Memory B cell (primary cell): ENCODE results near the gene TMPRSS6.

ENCODE experiments used
- ATAC-seq: fragments of 150-1000 bp; cut with Tn5 transposase; 2 replicates; pipeline ENCODE4 v1.10.0; 2021; ENCODE audit warnings: low read depth, mild to moderate bottlenecking, moderate library complexity
- DNase-seq, 2 donors: peaks; one replicate each; pipeline ENCODE4 v3.0.0; 2022; ENCODE audit warnings: low spot score in 2 of 2
- H3K27ac Mint-ChIP-seq: one replicate; pipeline ENCODE4 v1.8.0; 2022; ENCODE audit warnings: mild to moderate bottlenecking, moderate library complexity, mixed read lengths
- H3K27me3 Mint-ChIP-seq: one replicate; pipeline ENCODE4 v1.8.0; 2022; ENCODE audit warnings: mixed read lengths
- H3K36me3 Mint-ChIP-seq: one replicate; pipeline ENCODE4 v1.8.0; 2022; ENCODE audit warnings: mild to moderate bottlenecking, mixed read lengths
- H3K4me1 Mint-ChIP-seq: one replicate; pipeline ENCODE4 v1.8.0; 2022; ENCODE audit warnings: mixed read lengths
- H3K4me3 Mint-ChIP-seq: one replicate; pipeline ENCODE4 v1.8.0; 2022; ENCODE audit warnings: mild to moderate bottlenecking, moderate library complexity, mixed read lengths
- H3K9me3 Mint-ChIP-seq: one replicate; pipeline ENCODE4 v1.8.0; 2022; ENCODE audit warnings: mixed read lengths

TMPRSS6 gene

DNA sequence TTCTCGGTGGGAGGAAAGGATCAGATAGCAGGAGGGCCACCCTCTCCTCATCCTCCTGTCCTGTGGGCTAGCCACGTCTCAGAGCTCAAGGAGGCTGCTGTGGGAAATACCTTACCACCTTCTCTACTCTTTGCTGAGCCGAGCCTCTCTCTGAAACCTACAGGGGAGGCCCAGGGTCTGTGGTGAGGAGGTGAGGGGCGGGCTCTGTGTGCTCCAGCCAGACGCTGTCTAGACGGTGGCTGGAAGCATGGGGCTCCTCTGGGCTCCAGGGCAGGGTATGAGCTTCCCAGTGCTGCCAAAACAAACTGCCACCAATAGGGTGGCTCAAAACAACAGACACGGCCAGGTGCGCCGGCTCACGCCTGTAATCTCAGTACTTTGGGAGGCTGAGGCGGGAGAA lies 5.5 kb upstream of the TMPRSS6 start:
- Mint-ChIP-seq H3K36me3 (no peaks in the 10 kb centered on the region), H3K27ac (no peak overlapping the region), H3K27me3 (peaks cover 5% of the 10 kb centered on the region), H3K9me3 (no peaks in the 10 kb centered on the region), H3K4me1 (peaks cover 1% of the 10 kb centered on the region), H3K4me3 (no peak overlapping the region)
- ATAC-seq (no peak), DNase-seq (no peak)

DNA sequence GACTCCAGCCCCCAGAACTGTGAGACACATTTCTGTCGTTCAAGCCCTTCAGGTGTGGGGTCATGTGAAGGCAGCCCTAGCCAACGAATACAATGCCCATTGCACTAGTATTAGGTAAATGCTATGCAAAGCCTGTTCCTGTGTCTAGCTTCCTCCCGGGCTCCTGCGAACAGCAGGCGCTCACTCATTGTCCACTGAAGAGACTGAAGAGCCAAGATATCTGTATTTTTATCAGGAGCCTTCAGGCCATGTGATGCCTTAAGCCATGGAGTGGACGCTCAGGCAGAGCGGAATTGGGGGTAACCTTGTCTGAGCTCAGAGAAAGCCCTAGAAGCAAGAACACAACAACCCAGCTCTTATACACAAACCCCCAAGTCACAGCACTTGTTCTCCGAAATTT lies 4.2 kb upstream of the TMPRSS6 start:
- H3K27me3 Mint-ChIP-seq = peaks cover 7% of the 10 kb centered on the region
- no peak overlapping the region for H3K27ac Mint-ChIP-seq
- H3K4me3 Mint-ChIP-seq = no peak overlapping the region

DNA sequence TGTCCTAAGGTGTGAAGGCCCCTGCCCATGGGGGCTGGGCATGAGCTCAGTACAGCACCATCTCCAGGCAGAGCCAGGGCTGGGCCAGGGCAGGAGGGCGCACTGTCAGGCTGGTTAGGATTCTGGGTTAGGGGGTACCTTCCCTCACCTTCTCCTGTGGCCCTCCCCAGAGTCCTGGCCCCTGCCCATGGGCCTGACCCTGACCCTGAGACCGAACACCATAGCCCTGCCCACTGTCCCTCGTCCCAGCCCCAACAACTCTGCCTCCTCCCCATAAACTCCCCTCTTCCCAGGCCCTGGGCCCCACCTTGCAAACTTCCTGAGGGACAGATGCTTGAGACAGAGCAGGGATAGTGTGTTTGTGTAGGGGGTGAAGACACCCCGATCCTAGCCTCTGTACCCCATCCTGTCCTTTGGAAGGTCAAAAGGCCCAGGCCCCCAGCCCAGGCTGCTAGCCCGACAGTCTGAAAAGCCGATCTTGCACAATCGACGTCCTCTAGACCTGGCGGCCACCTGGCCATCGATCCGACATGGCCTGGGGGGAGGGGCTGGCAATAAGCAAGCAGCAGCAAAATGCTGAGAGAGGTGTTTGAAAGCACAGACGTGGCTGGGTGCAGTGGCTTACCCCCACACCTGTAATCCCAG lies 2.7 kb upstream of the TMPRSS6 start:
- no peak overlapping the region for H3K4me3 Mint-ChIP-seq
- H3K27me3 Mint-ChIP-seq = peaks cover 11% of the 10 kb centered on the region
- DNase-seq = no peak
- no peak for ATAC-seq
- no peak overlapping the region for H3K27ac Mint-ChIP-seq
- H3K4me1 Mint-ChIP-seq = no peaks in the 10 kb centered on the region
- H3K36me3 Mint-ChIP-seq = no peaks in the 10 kb centered on the region
- H3K9me3 Mint-ChIP-seq = no peaks in the 10 kb centered on the region

More for the DNA sequence above, 4.2 kb upstream of the TMPRSS6 start:
- no peaks in the 10 kb centered on the region for H3K9me3 Mint-ChIP-seq
- ATAC-seq = no peak
- H3K36me3 Mint-ChIP-seq = no peaks in the 10 kb centered on the region
- no peaks in the 10 kb centered on the region for H3K4me1 Mint-ChIP-seq
- no peak for DNase-seq

DNA sequence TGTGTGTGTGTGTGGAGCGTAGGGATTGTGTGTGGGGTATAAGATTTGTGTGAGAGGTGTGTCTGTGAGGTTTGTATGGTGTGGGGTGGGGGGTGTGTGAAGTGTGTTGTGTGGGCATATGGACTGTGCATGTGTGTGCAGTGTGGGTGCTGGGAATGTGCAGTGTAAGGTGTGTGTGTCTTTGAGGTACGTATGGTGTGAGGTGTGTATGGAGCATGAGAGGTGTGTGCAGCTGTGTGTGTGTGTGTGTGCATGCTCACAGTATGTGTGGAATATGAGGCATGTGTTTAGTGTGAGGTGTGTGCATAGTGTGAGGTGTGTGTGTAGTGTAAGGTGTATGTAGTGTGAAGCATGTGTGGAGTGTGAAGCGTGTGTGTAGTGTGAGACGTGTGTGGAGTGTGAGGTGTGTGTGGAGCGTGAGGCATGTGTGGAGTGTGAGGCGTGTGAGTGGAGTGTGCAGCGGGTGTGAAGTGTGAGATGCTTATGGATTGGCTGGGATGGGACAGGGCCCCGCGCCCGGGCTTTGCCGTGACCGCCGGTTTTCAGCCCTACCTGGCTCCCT lies 1.7 kb upstream of the TMPRSS6 start:
- Mint-ChIP-seq H3K36me3 (no peaks in the 10 kb centered on the region), H3K4me3 (no peak overlapping the region), H3K9me3 (no peaks in the 10 kb centered on the region), H3K27me3 (peaks cover 11% of the 10 kb centered on the region), H3K4me1 (no peaks in the 10 kb centered on the region), H3K27ac (no peak overlapping the region)
- ATAC-seq (no peak), DNase-seq (no peak)

DNA sequence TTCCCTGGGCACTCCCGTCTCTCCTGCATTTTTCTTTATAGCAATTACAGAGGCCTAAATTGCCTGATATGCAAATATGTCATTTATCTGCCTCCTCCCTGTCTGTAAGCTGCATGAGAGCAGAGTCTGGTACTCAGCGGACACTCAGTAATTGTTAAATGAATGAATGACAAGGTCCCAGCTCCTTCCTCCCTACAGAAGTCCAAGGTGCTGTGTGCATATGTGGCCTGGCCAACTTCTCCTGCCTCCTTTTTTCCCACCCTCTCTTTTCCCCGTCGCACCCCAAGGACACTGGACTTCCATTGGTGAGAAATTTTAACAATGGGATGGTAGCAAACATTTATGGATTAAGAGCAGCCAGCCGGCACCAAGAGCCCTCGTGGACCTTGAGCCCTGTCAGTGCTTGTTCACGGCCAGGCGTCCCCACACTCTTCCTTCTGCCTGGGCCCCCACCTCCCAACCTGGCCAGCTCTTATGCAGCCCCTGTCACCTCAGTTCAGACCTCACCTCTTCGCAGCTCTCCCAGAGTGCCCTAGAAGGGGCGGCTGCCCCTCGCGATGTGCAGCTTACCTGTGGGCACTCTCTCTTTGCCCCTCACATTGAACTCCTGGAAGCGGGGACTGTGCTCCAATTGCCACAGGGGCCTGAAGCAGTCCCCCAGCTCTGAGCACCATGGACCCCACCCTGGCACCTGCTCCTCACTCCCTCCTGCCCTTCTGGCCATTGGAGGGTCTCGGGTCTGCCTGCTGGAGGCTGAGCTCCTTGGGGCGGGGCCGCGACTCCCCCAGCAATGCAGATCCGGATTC lies 1.5 kb downstream of the TMPRSS6 start:
- H3K27ac Mint-ChIP-seq = no peak overlapping the region
- no peaks in the 10 kb centered on the region for H3K9me3 Mint-ChIP-seq
- no peak overlapping the region for H3K4me3 Mint-ChIP-seq
- peaks cover 4% of the 10 kb centered on the region for H3K4me1 Mint-ChIP-seq
- ATAC-seq (no peak), DNase-seq (no peak)
- peaks cover 11% of the 10 kb centered on the region for H3K27me3 Mint-ChIP-seq
- no peaks in the 10 kb centered on the region for H3K36me3 Mint-ChIP-seq

DNA sequence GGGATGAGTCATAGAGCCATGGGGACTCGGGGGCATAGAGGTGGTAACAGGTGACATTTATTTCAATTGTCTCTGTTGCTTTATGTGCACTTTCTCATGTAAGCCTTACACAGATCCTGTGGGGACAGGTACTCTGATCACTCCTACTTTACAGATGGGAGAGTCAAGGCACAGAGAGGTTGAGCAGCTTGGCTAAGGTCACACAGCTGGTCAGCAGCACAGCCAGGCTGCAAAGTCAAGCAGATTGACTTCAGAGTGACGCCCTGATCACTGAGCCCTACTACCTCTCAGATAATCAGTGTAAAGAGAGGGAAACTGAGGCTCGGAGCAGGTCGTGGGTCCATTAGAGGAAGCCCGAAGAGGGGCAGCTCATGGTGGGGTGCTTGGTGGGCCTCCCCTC lies 3.5 kb downstream of the TMPRSS6 start:
- Mint-ChIP-seq H3K9me3 (no peaks in the 10 kb centered on the region), H3K4me1 (peaks cover 4% of the 10 kb centered on the region), H3K36me3 (no peaks in the 10 kb centered on the region), H3K27me3 (peaks cover 6% of the 10 kb centered on the region), H3K27ac (no peak overlapping the region), H3K4me3 (no peak overlapping the region)
- ATAC-seq (no peak), DNase-seq (no peak)

DNA sequence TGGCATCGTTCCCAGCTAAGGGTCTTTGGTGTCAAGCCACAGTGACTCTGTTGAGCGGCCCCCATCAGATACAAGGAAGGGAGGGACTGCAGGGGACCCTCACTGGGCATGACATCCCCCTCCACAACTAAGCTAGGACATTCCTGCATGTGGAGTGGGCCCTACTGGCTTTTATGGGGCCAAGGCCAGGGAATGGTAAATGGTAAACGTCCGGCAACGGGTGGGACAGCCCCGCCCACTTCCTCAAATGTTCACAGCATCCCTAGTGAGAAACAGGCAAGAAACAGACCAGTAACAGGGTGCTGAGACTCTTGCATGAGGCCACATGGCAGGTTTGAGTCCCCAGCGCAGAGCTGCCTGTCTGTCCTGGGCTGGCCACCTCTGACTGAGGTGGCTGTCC lies 4.4 kb downstream of the TMPRSS6 start:
- Mint-ChIP-seq H3K36me3 (no peaks in the 10 kb centered on the region), H3K27ac (no peak overlapping the region), H3K27me3 (peaks cover 7% of the 10 kb centered on the region), H3K9me3 (no peaks in the 10 kb centered on the region), H3K4me1 (peaks cover 4% of the 10 kb centered on the region), H3K4me3 (no peak overlapping the region)
- ATAC-seq (no peak), DNase-seq (no peak)

DNA sequence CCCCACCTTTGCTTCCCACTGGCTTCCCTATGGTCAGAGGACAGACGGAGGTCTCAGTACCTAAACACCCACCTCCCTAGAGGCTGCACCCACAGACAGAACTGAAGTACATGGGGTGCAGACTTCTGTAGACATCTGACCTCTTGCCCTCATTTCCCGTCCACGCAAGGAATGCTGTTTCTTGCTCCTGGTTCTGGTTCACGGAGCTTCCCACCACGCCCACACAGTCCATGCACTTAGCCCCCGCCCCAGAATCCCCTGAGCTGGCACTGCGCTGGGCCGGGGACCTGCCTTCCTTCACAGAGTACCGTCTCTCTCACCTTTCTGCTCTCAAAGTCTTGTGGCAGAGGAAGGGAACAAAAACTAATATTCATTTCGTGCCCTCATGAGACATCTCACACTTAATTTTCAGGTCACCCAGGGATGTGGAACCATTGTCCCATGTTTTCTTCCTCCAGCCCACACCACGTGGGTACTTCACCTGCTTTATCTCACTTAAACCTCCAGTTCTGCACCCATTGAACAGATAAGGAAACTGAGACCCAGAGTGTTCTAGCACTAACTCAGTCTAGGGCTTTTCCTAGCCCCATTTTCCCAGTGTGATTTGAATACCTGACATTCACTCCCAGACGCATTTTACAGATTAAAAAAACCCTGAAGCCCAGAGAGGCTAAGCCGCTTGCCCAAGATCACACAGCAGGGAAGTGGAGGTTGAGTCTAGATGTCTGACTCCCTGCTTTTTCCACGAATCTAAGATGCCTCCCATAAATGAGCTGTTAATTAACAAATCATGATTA lies 5.7 kb downstream of the TMPRSS6 start:
- Mint-ChIP-seq H3K4me1 (peaks cover 9% of the 10 kb centered on the region), H3K9me3 (no peaks in the 10 kb centered on the region), H3K27me3 (peaks cover 12% of the 10 kb centered on the region), H3K36me3 (no peaks in the 10 kb centered on the region), H3K27ac (no peak overlapping the region), H3K4me3 (no peak overlapping the region)
- ATAC-seq (no peak), DNase-seq (no peak)

DNA sequence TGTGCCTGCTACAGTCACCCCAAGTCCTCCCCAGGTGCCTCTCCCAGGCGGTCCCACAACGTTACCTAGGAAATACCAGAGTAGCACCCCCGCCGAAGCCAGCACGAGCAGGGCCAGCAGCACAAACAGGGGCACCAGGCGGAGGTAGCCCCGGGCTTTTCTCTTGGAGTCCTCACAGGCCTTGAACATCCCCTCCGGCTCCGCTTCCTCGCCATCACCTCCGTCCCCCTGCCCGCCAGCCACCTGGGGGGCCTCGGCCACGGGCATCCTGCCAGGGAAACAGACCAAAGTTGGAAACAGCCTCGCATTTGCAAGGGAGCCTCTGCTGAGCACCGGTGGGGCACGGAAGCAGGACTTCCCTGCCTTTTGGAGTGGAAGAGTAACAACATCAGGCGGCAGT lies 6.4 kb downstream of the TMPRSS6 start:
- H3K27ac Mint-ChIP-seq = no peak overlapping the region
- H3K36me3 Mint-ChIP-seq = no peaks in the 10 kb centered on the region
- peaks cover 13% of the 10 kb centered on the region for H3K27me3 Mint-ChIP-seq
- H3K4me3 Mint-ChIP-seq = no peak overlapping the region
- ATAC-seq = no peak
- H3K9me3 Mint-ChIP-seq = no peaks in the 10 kb centered on the region
- DNase-seq = no peak
- H3K4me1 Mint-ChIP-seq = peaks cover 11% of the 10 kb centered on the region

DNA sequence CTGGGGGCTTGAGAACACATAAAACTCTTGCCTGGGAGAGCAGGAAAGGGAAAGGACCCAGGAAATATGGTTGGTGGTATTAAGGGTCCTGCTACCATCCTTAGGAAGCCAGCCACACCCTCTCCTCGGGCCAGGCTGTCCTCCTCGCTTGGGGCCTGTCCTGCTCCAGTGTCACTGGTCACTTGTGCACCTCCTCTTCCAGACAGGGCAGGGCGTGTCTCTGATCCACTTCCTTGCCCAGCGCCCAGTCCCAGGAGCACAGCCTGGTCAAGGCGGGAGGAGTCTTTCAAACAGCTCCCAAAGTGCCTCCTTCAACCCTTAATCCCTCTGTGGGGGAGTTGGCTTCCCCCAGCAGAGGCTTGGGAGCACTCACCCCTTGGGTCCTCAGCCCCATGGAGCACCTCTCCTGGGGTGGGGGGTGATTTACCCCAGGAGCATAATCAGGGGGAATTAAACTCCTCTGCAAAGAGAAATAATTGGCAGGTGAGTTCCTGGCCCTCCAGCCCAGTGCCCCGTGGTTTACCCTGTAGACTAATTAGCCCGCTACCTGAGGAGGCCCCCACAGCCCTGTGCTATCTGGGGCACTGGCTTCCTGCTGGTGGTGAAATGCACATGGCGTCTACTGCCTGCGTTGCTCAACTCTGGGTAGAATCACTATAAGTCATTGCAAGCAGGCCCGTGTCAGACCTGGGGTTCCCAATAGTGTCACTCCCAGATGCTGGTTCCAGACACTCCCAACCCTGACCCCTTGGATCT lies 8.0 kb downstream of the TMPRSS6 start:
- Mint-ChIP-seq H3K27ac (no peak overlapping the region), H3K4me3 (no peak overlapping the region), H3K4me1 (peaks cover 11% of the 10 kb centered on the region), H3K36me3 (no peaks in the 10 kb centered on the region), H3K9me3 (no peaks in the 10 kb centered on the region), H3K27me3 (peaks cover 15% of the 10 kb centered on the region)
- ATAC-seq (no peak), DNase-seq (no peak)

DNA sequence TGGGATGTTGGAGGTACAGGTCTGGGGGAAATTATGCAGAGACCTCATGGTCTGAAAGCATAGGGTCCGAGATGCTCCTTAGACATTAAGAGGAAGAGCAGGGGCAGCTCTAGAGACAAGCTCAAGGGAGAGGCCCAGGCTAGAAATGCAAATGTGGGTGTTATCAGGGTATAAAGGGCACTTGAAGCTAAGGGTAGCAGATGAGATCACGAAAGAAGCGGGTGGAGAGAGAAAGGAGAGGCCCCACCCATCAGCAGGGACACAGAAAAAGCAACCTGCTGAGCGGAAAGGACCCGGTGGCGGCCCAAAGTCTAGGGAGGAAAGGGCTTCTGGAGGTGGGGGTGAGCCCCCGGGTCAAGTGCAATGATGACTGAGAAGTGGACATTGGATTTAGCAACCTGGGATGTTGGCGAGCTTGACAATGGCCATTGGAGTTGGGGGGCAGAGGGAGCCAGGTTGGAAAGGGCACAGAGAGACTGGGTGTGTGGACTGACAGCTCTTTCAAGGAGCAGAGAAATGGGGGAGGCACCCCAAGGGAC lies 8.9 kb downstream of the TMPRSS6 start:
- H3K27ac Mint-ChIP-seq = no peak overlapping the region
- ATAC-seq = no peak
- no peak for DNase-seq
- no peaks in the 10 kb centered on the region for H3K9me3 Mint-ChIP-seq
- H3K27me3 Mint-ChIP-seq = peaks cover 15% of the 10 kb centered on the region
- H3K4me1 Mint-ChIP-seq = peaks cover 11% of the 10 kb centered on the region
- H3K4me3 Mint-ChIP-seq = no peak overlapping the region
- no peaks in the 10 kb centered on the region for H3K36me3 Mint-ChIP-seq

DNA sequence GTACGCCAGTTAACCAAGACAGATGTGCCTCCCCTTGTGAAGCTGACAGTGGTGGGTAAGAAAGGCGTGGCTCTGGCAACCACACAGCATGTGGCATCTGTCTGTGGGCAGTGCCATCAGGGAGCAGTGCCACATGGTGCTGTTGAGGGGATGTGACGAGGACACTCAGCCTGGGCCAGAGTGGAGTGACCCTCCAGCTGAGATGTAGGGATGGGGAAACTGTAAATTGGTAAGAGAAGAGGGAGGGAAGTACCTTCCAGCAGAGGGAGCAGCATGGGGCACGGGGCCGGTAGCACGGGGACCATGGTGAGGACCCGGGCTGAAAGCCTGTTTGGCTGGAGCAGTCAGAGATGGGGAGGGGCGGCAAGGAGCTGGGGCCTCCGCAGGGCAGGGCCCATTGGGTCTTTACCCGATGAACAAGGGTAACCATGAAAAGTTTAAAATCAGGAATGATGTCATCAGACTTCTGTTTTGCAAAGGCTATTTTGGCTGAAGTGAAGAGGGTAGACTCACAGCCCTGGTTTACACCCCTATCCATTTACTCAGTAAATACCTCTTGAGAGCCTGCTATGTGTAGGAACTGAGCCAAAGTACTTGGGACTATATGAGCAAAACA lies 10.4 kb downstream of the TMPRSS6 start:
- no peaks in the 10 kb centered on the region for H3K9me3 Mint-ChIP-seq
- no peak overlapping the region for H3K4me3 Mint-ChIP-seq
- H3K27me3 Mint-ChIP-seq = peaks cover 28% of the 10 kb centered on the region
- no peak for DNase-seq
- H3K27ac Mint-ChIP-seq = no peak overlapping the region
- no peak for ATAC-seq
- H3K4me1 Mint-ChIP-seq = peaks cover 11% of the 10 kb centered on the region
- no peaks in the 10 kb centered on the region for H3K36me3 Mint-ChIP-seq

DNA sequence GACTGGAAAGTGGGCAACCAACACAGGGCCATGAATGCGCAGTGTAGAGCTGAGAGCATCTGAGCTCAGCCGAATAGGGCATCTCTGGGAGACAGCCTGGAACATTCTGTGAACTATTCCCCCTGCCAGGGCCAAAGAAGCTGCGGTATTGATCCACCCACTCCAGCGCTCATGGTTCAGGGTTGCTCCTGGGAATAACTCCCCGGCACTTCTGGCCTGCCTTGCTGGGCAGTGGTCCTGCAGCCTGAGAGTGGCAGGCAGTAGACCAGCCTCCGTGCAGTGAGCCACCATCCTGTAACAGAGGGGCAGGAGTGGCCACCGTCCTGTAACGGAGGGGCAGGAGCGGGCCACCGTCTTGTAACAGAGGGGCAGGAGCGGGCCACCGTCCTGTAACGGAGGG lies 12.2 kb downstream of the TMPRSS6 start:
- no peaks in the 10 kb centered on the region for H3K9me3 Mint-ChIP-seq
- H3K27me3 Mint-ChIP-seq = peaks cover 28% of the 10 kb centered on the region
- ATAC-seq (no peak), DNase-seq (no peak)
- H3K36me3 Mint-ChIP-seq = no peaks in the 10 kb centered on the region
- no peak overlapping the region for H3K4me3 Mint-ChIP-seq
- H3K4me1 Mint-ChIP-seq = peaks cover 7% of the 10 kb centered on the region
- no peak overlapping the region for H3K27ac Mint-ChIP-seq
